ENCODE results near the gene SMYD3. TPM values are rescaled to one million over a fixed set of nuclear protein-coding genes. Genes with fewer than 3 reads are reported as not detected.

SMYD3 gene
- total and polyA plus RNA-seq, 10 of the 15 experiments (the other 5 are each of a cell fraction or from before 2014, with no cell fraction given), result 18.3 to 54.0 (median 24.8) TPM

DNA sequence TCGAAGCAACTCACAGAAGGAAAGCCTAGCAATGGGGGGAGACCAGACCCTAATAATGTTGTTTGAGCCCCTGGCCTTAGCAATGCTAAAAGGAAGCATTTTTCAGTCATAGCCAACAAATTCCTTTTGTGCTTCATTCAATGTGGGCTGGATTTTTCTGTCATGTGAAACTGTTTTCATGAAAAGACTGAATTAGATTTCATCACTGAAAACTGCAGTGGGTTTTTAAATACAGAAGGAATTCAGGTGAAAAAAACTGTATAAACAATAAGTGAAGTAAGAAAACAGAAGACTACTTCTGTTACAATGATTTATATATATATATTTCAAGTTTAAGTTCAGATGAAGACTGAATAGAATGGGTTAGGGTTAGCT is 204.8 kb downstream of the SMYD3 start:
- whole genome bisulfite sequencing (ENCODE audit: insufficient coverage, insufficient replicate concordance, low lambda C conversion rate, missing lambda C conversion rate), result 29% methylated on average over 1 of the region's 1 CpG
- intact Hi-C loops (cut with micrococcal nuclease; ENCODE audit: unreplicated experiment), result no loop called here
- ChIA-PET SMC1A (ENCODE audit: uncharacterized antibody, unreplicated experiment) (interaction anchor here (0.9 kb wide), 1 partner anchor 10 kb away, joined by 3 read pairs; no protein-coding TSS in a partner anchor), RAD21 (ENCODE audit: unreplicated experiment) (no interaction called here), CTCF (interaction anchor here (0.9 to 1.1 kb wide), 3 partner anchors 11 to 291 kb away, joined by 3 to 4 read pairs (median 3); no protein-coding TSS in a partner anchor), POLR2A (no interaction called here)
- no peak overlapping the region for H3K4me3 ChIP-seq
- no peaks in the 10 kb centered on the region for H4K20me1 ChIP-seq (ENCODE audit: control insufficient read depth, insufficient read depth)
- ATAC-seq (no peak), DNase-seq (ENCODE audit: low read depth, low spot score) (no peak), FAIRE-seq (no peak)
- H3K9me3 ChIP-seq (replicated peaks; ENCODE audit: control insufficient read depth, insufficient read depth, low read length), result no peaks in the 10 kb centered on the region
- H3K79me2 ChIP-seq (ENCODE audit: control insufficient read depth, insufficient read depth, low read length), result no peaks in the 10 kb centered on the region
- no TSS peak for BruUV-seq (replicated peaks)
- H3K27ac ChIP-seq (ENCODE audit: control insufficient read depth, insufficient read depth), result no peak overlapping the region
- no peaks in the 10 kb centered on the region for H3K4me1 ChIP-seq (ENCODE audit: control insufficient read depth, insufficient read depth, low read length)
- H3K4me2 ChIP-seq (ENCODE audit: control insufficient read depth, insufficient read depth), result no peak overlapping the region
- no peaks in the 10 kb centered on the region for H3K36me3 ChIP-seq (ENCODE audit: control insufficient read depth in 2 of 2, insufficient read depth in 2 of 2, low read length in 1 of 2)
- H3K9ac ChIP-seq (ENCODE audit: control insufficient read depth, insufficient read depth, low read length), result no peak overlapping the region
- H3K27me3 ChIP-seq (replicated peaks in 1 of 2; ENCODE audit: control insufficient read depth in 2 of 2, insufficient read depth in 2 of 2, low read length in 1 of 2), result no peaks in the 10 kb centered on the region
- no peak for TF ChIP-seq POLR2A (IDR thresholded peaks at IDR 0.05; ENCODE audit: low read depth, low read length)
- TF ChIP-seq IKZF1 (conservative IDR thresholded peaks at IDR 0.05), result no peak
- TF ChIP-seq TCF3 (IDR thresholded peaks at IDR 0.05; ENCODE audit: borderline replicate concordance, insufficient read depth, low read depth, low read length), result no peak
- in situ Hi-C loops (cut with MboI), result no loop called here
- H2AFZ ChIP-seq (ENCODE audit: control insufficient read depth, low read depth, low read length), result no peak overlapping the region

DNA sequence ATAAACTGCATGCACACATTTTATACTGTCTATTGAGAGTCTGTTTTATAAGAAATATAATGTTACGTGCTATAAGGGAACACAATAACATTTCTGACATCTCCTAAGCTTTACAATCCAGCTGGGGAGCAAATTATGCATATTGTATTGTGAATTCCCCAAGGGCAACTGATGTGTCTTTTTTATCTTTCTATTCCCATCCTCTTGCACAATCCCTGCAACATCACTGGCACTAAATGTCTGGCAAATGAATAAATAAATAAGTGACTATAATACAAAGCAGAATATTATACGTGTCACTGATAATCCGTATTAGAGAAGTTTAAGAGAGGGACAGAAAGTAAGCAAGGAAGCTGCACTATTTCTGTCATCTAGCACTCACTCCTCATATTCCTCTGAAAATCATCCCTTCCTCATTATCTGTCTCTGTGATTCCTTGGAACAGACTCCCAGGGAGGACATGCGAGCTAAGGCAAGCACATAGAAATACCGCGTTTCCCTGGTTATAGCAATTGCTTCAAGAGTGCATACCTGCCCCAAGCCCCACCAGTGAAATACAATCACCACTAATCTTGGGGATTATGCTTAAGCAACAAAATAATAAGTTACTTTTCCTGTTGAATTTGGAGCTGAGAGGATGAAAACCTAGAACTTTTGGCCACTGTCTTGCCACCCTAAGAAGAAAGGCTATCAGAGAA is 205.4 kb downstream of the SMYD3 start:
- ChIA-PET CTCF (interaction anchor here (0.9 to 1.1 kb wide), 3 partner anchors 11 to 290 kb away, joined by 3 to 4 read pairs (median 3); no protein-coding TSS in a partner anchor), POLR2A (no interaction called here), SMC1A (ENCODE audit: uncharacterized antibody, unreplicated experiment) (interaction anchor here (0.8 to 0.9 kb wide), 2 partner anchors 10 to 62 kb away, joined by 3 to 4 read pairs; no protein-coding TSS in a partner anchor), RAD21 (ENCODE audit: unreplicated experiment) (interaction anchor here (0.5 kb wide), 1 partner anchor 22 kb away, joined by 3 read pairs; no protein-coding TSS in a partner anchor)
- Histone ChIP-seq H3K27ac (ENCODE audit: control insufficient read depth, insufficient read depth) (no peak overlapping the region), H3K79me2 (ENCODE audit: control insufficient read depth, insufficient read depth, low read length) (no peaks in the 10 kb centered on the region), H3K4me3 (no peak overlapping the region), H3K27me3 (replicated peaks in 1 of 2; ENCODE audit: control insufficient read depth in 2 of 2, insufficient read depth in 2 of 2, low read length in 1 of 2) (no peaks in the 10 kb centered on the region), H3K9me3 (replicated peaks; ENCODE audit: control insufficient read depth, insufficient read depth, low read length) (no peaks in the 10 kb centered on the region), H4K20me1 (ENCODE audit: control insufficient read depth, insufficient read depth) (no peaks in the 10 kb centered on the region), H3K9ac (ENCODE audit: control insufficient read depth, insufficient read depth, low read length) (no peak overlapping the region), H3K4me2 (ENCODE audit: control insufficient read depth, insufficient read depth) (no peak overlapping the region), H2AFZ (ENCODE audit: control insufficient read depth, low read depth, low read length) (no peak overlapping the region), H3K36me3 (ENCODE audit: control insufficient read depth in 2 of 2, insufficient read depth in 2 of 2, low read length in 1 of 2) (no peaks in the 10 kb centered on the region), H3K4me1 (ENCODE audit: control insufficient read depth, insufficient read depth, low read length) (no peaks in the 10 kb centered on the region)
- in situ Hi-C loops (cut with MboI), result no loop called here
- TF ChIP-seq POLR2A (IDR thresholded peaks at IDR 0.05; ENCODE audit: low read depth, low read length) (no peak), RBBP5 (conservative IDR thresholded peaks at IDR 0.05) (no peak), EZH2 (IDR thresholded peaks at IDR 0.05; ENCODE audit: borderline replicate concordance, control insufficient read depth, low read depth, low read length) (no peak), EP300 (IDR thresholded peaks at IDR 0.05; ENCODE audit: borderline replicate concordance in 1 of 2, control insufficient read depth in 1 of 2, low read depth in 2 of 2, low read length in 2 of 2) (no peak), KAT2A (conservative IDR thresholded peaks at IDR 0.05; ENCODE audit: control insufficient read depth, low read depth, low read length) (no peak), NFYA (IDR thresholded peaks at IDR 0.05; ENCODE audit: borderline replicate concordance, low read depth, low read length) (no peak), ZBTB40 (IDR thresholded peaks at IDR 0.05; ENCODE audit: borderline replicate concordance) (no peak), ZBED1 (IDR thresholded peaks at IDR 0.05; ENCODE audit: borderline replicate concordance) (no peak), HDAC6 (IDR thresholded peaks at IDR 0.05; ENCODE audit: unreplicated experiment) (no peak)
- 96% methylated on average over 6 of the region's 6 CpGs for WGBS (ENCODE audit: insufficient coverage, insufficient replicate concordance, low lambda C conversion rate, missing lambda C conversion rate)
- FAIRE-seq (no peak), DNase-seq (ENCODE audit: low read depth, low spot score) (no peak), ATAC-seq (no peak)
- intact Hi-C loops (cut with micrococcal nuclease; ENCODE audit: unreplicated experiment), result no loop called here
- no TSS peak for BruUV-seq (replicated peaks)
